ENCODE measurements around the gene GAS7.

GAS7 gene

GRCh38 chr17:10219193-10219592 is 20.8 kb upstream of the GAS7 start:
- H3K27me3 ChIP-seq (ENCODE audit: control insufficient read depth in 1 of 2, insufficient read depth in 2 of 2, low read length in 2 of 2) = no peaks in the 10 kb centered on the region
- H3K4me1 ChIP-seq (ENCODE audit: control insufficient read depth, insufficient read depth, low read length) = no peaks in the 10 kb centered on the region
- H3K9ac ChIP-seq (ENCODE audit: low read length in 2 of 2) = no peak overlapping the region
- no peak overlapping the region for H3K4me3 ChIP-seq (ENCODE audit: low read length in 2 of 2)
- peaks cover 0 to 4% of the 10 kb centered on the region in 2 donors for H3K9me3 ChIP-seq (ENCODE audit: control insufficient read depth in 2 of 2, low read length in 2 of 2)
- H3K27ac ChIP-seq (ENCODE audit: low read length) = no peak overlapping the region
- no peaks in the 10 kb centered on the region for H3K36me3 ChIP-seq (ENCODE audit: control insufficient read depth in 2 of 2, insufficient read depth in 2 of 2, low read length in 2 of 2)

GRCh38 chr17:10217916-10218315 is 19.5 kb upstream of the GAS7 start:
- Histone ChIP-seq H3K9me3 (ENCODE audit: control insufficient read depth in 2 of 2, low read length in 2 of 2) (peaks cover 0 to 4% of the 10 kb centered on the region in 2 donors), H3K9ac (ENCODE audit: low read length in 2 of 2) (no peak overlapping the region), H3K4me3 (ENCODE audit: low read length in 2 of 2) (no peak overlapping the region), H3K27me3 (ENCODE audit: control insufficient read depth in 1 of 2, insufficient read depth in 2 of 2, low read length in 2 of 2) (no peaks in the 10 kb centered on the region), H3K36me3 (ENCODE audit: control insufficient read depth in 2 of 2, insufficient read depth in 2 of 2, low read length in 2 of 2) (no peaks in the 10 kb centered on the region), H3K4me1 (ENCODE audit: control insufficient read depth, insufficient read depth, low read length) (no peaks in the 10 kb centered on the region), H3K27ac (ENCODE audit: low read length) (no peak overlapping the region)

- Histone ChIP-seq H3K9me3 (ENCODE audit: control insufficient read depth in 2 of 2, low read length in 2 of 2) (peaks cover 0 to 4% of the 10 kb centered on the region in 2 donors), H3K27ac (ENCODE audit: low read length) (no peak overlapping the region), H3K4me3 (ENCODE audit: low read length in 2 of 2) (no peak overlapping the region), H3K9ac (ENCODE audit: low read length in 2 of 2) (no peak overlapping the region), H3K36me3 (ENCODE audit: control insufficient read depth in 2 of 2, insufficient read depth in 2 of 2, low read length in 2 of 2) (no peaks in the 10 kb centered on the region), H3K4me1 (ENCODE audit: control insufficient read depth, insufficient read depth, low read length) (no peaks in the 10 kb centered on the region), H3K27me3 (ENCODE audit: control insufficient read depth in 1 of 2, insufficient read depth in 2 of 2, low read length in 2 of 2) (no peaks in the 10 kb centered on the region)
Measured at GRCh38 chr17:10216213-10216938, 18.0 kb upstream of the GAS7 start.

- Histone ChIP-seq H3K4me3 (ENCODE audit: low read length in 2 of 2) (no peak overlapping the region), H3K27me3 (ENCODE audit: control insufficient read depth in 1 of 2, insufficient read depth in 2 of 2, low read length in 2 of 2) (no peaks in the 10 kb centered on the region), H3K27ac (ENCODE audit: low read length) (no peak overlapping the region), H3K9ac (ENCODE audit: low read length in 2 of 2) (no peak overlapping the region), H3K36me3 (ENCODE audit: control insufficient read depth in 2 of 2, insufficient read depth in 2 of 2, low read length in 2 of 2) (no peaks in the 10 kb centered on the region), H3K9me3 (ENCODE audit: control insufficient read depth in 2 of 2, low read length in 2 of 2) (peaks cover 0 to 4% of the 10 kb centered on the region in 2 donors), H3K4me1 (ENCODE audit: control insufficient read depth, insufficient read depth, low read length) (peaks cover 4% of the 10 kb centered on the region)
Measured at GRCh38 chr17:10215286-10215685, 16.9 kb upstream of the GAS7 start.

- Histone ChIP-seq H3K4me3 (ENCODE audit: low read length in 2 of 2) (no peak overlapping the region), H3K9me3 (ENCODE audit: control insufficient read depth in 2 of 2, low read length in 2 of 2) (no peaks in the 10 kb centered on the region), H3K36me3 (ENCODE audit: control insufficient read depth in 2 of 2, insufficient read depth in 2 of 2, low read length in 2 of 2) (no peaks in the 10 kb centered on the region), H3K9ac (ENCODE audit: low read length in 2 of 2) (no peak overlapping the region), H3K27ac (ENCODE audit: low read length) (no peak overlapping the region), H3K4me1 (ENCODE audit: control insufficient read depth, insufficient read depth, low read length) (peaks cover 10% of the 10 kb centered on the region), H3K27me3 (ENCODE audit: control insufficient read depth in 1 of 2, insufficient read depth in 2 of 2, low read length in 2 of 2) (no peaks in the 10 kb centered on the region)
Measured at GRCh38 chr17:10211666-10212065, 13.3 kb upstream of the GAS7 start.

GRCh38 chr17:10210151-10210574 is 11.8 kb upstream of the GAS7 start:
- Histone ChIP-seq H3K36me3 (ENCODE audit: control insufficient read depth in 2 of 2, insufficient read depth in 2 of 2, low read length in 2 of 2) (no peaks in the 10 kb centered on the region), H3K9me3 (ENCODE audit: control insufficient read depth in 2 of 2, low read length in 2 of 2) (peaks cover 0 to 4% of the 10 kb centered on the region in 2 donors), H3K4me3 (ENCODE audit: low read length in 2 of 2) (peak overlapping the region in 1 of 2 donors; percentile 29), H3K4me1 (ENCODE audit: control insufficient read depth, insufficient read depth, low read length) (peaks cover 10% of the 10 kb centered on the region), H3K27me3 (ENCODE audit: control insufficient read depth in 1 of 2, insufficient read depth in 2 of 2, low read length in 2 of 2) (no peaks in the 10 kb centered on the region), H3K9ac (ENCODE audit: low read length in 2 of 2) (no peak overlapping the region), H3K27ac (ENCODE audit: low read length) (peak overlapping the region; percentile 41)

GRCh38 chr17:10208604-10209193 is 10.3 kb upstream of the GAS7 start:
- no peaks in the 10 kb centered on the region for H3K27me3 ChIP-seq (ENCODE audit: control insufficient read depth in 1 of 2, insufficient read depth in 2 of 2, low read length in 2 of 2)
- peaks cover 0 to 9% of the 10 kb centered on the region in 2 donors for H3K9me3 ChIP-seq (ENCODE audit: control insufficient read depth in 2 of 2, low read length in 2 of 2)
- no peak overlapping the region for H3K27ac ChIP-seq (ENCODE audit: low read length)
- no peak overlapping the region for H3K9ac ChIP-seq (ENCODE audit: low read length in 2 of 2)
- H3K36me3 ChIP-seq (ENCODE audit: control insufficient read depth in 2 of 2, insufficient read depth in 2 of 2, low read length in 2 of 2) = no peaks in the 10 kb centered on the region
- peaks cover 10% of the 10 kb centered on the region for H3K4me1 ChIP-seq (ENCODE audit: control insufficient read depth, insufficient read depth, low read length)
- H3K4me3 ChIP-seq (ENCODE audit: low read length in 2 of 2) = no peak overlapping the region

- Histone ChIP-seq H3K36me3 (ENCODE audit: control insufficient read depth in 2 of 2, insufficient read depth in 2 of 2, low read length in 2 of 2) (no peaks in the 10 kb centered on the region), H3K4me3 (ENCODE audit: low read length in 2 of 2) (no peak overlapping the region), H3K9ac (ENCODE audit: low read length in 2 of 2) (no peak overlapping the region), H3K27ac (ENCODE audit: low read length) (no peak overlapping the region), H3K9me3 (ENCODE audit: control insufficient read depth in 2 of 2, low read length in 2 of 2) (peaks cover 0 to 9% of the 10 kb centered on the region in 2 donors), H3K27me3 (ENCODE audit: control insufficient read depth in 1 of 2, insufficient read depth in 2 of 2, low read length in 2 of 2) (no peaks in the 10 kb centered on the region), H3K4me1 (ENCODE audit: control insufficient read depth, insufficient read depth, low read length) (peaks cover 10% of the 10 kb centered on the region)
Measured at GRCh38 chr17:10207153-10207552, 8.7 kb upstream of the GAS7 start.

GRCh38 chr17:10205549-10206185 is 7.3 kb upstream of the GAS7 start:
- peaks cover 0 to 9% of the 10 kb centered on the region in 2 donors for H3K9me3 ChIP-seq (ENCODE audit: control insufficient read depth in 2 of 2, low read length in 2 of 2)
- H3K27me3 ChIP-seq (ENCODE audit: control insufficient read depth in 1 of 2, insufficient read depth in 2 of 2, low read length in 2 of 2) = peaks cover 0 to 3% of the 10 kb centered on the region in 2 donors
- peaks cover 8% of the 10 kb centered on the region for H3K4me1 ChIP-seq (ENCODE audit: control insufficient read depth, insufficient read depth, low read length)
- H3K36me3 ChIP-seq (ENCODE audit: control insufficient read depth in 2 of 2, insufficient read depth in 2 of 2, low read length in 2 of 2) = no peaks in the 10 kb centered on the region
- no peak overlapping the region for H3K27ac ChIP-seq (ENCODE audit: low read length)
- H3K9ac ChIP-seq (ENCODE audit: low read length in 2 of 2) = no peak overlapping the region
- H3K4me3 ChIP-seq (ENCODE audit: low read length in 2 of 2) = no peak overlapping the region

GRCh38 chr17:10201680-10202079 is 3.3 kb upstream of the GAS7 start:
- H3K27ac ChIP-seq (ENCODE audit: low read length) = no peak overlapping the region
- peaks cover 8 to 13% of the 10 kb centered on the region in 2 donors for H3K27me3 ChIP-seq (ENCODE audit: control insufficient read depth in 1 of 2, insufficient read depth in 2 of 2, low read length in 2 of 2)
- no peak overlapping the region for H3K4me3 ChIP-seq (ENCODE audit: low read length in 2 of 2)
- H3K4me1 ChIP-seq (ENCODE audit: control insufficient read depth, insufficient read depth, low read length) = peaks cover 13% of the 10 kb centered on the region
- H3K9ac ChIP-seq (ENCODE audit: low read length in 2 of 2) = no peak overlapping the region
- peaks cover 0 to 9% of the 10 kb centered on the region in 2 donors for H3K9me3 ChIP-seq (ENCODE audit: control insufficient read depth in 2 of 2, low read length in 2 of 2)
- H3K36me3 ChIP-seq (ENCODE audit: control insufficient read depth in 2 of 2, insufficient read depth in 2 of 2, low read length in 2 of 2) = no peaks in the 10 kb centered on the region

Data from stomach smooth muscle (tissue), 2 donors.